OCI-LY7 (cell line): Measurements from ENCODE around the gene SLC26A6. TPM values are rescaled to one million over a fixed set of nuclear protein-coding genes. Genes with fewer than 3 reads are reported as not detected.

Experiments used
- BruUV-seq: library from RNA; stranded (reverse); fragments of 400-500 nt; replicated peaks from 2 replicates; lab custom pipeline; 2021; lab: Mats Ljungman, UMichigan
- CTCF ChIA-PET: fragments of 300-600 bp; sonication (Branson Sonifier 250); formaldehyde crosslinking; loops from one replicate; lab custom pipeline; 2022; ENCODE audit warnings: antibody characterized with exemption; ENCODE audit not compliant: unreplicated experiment; lab: Charles Lee
- POLR2A ChIA-PET: fragments of 300-600 bp; sonication (Branson Sonifier 250); formaldehyde crosslinking; loops from one replicate; lab custom pipeline; 2022; ENCODE audit warnings: antibody characterized with exemption; lab: Charles Lee
- DNase-seq: peaks from one replicate; pipeline ENCODE4 v3.0.0-alpha.2; 2015; ENCODE audit warnings: low spot score
- H2AFZ ChIP-seq: fragments of 200-600 bp; sonication (generic), shearing (Covaris generic); 2 replicates; pipeline ENCODE4 v1.6.1; 2014; ENCODE audit warnings: mild to moderate bottlenecking, antibody characterized with exemption, low read length, moderate library complexity
- H3K27ac ChIP-seq: fragments of 200-600 bp; sonication (generic); 2 replicates; pipeline ENCODE4 v1.5.1; 2014; ENCODE audit warnings: mixed run types, low read depth, mild to moderate bottlenecking, moderate library complexity, low read length, inconsistent platforms; ENCODE audit not compliant: poor library complexity, severe bottlenecking
- H3K36me3 ChIP-seq: fragments of 200-600 bp; sonication (generic); 2 replicates; pipeline ENCODE4 v1.6.1; 2014; ENCODE audit warnings: mild to moderate bottlenecking, antibody characterized with exemption, low read length, moderate library complexity, mixed read lengths; ENCODE audit not compliant: insufficient read depth
- H3K4me1 ChIP-seq: fragments of 200-600 bp; sonication (generic); 2 replicates; pipeline ENCODE4 v1.5.1; 2014; ENCODE audit warnings: mild to moderate bottlenecking, low read length; ENCODE audit not compliant: insufficient read depth, poor library complexity, severe bottlenecking
- H3K4me2 ChIP-seq: fragments of 200-600 bp; sonication (generic); 2 replicates; pipeline ENCODE4 v1.6.1; 2014; ENCODE audit warnings: mild to moderate bottlenecking, low read length
- H3K4me3 ChIP-seq: fragments of 200-600 bp; sonication (generic); 2 replicates; pipeline ENCODE4 v1.5.1; 2014; ENCODE audit warnings: mild to moderate bottlenecking, low read depth, low read length; ENCODE audit not compliant: poor library complexity, severe bottlenecking
- H3K79me2 ChIP-seq: fragments of 200-600 bp; sonication (generic); 2 replicates; pipeline ENCODE4 v1.6.1; 2016; ENCODE audit warnings: low read depth, mild to moderate bottlenecking, low read length, moderate library complexity, mixed read lengths; ENCODE audit not compliant: insufficient read depth
- H3K9me2 ChIP-seq: fragments of 200-600 bp; sonication (generic); 2 replicates; pipeline ENCODE4 v1.6.1; 2016; ENCODE audit warnings: mild to moderate bottlenecking, low read length, mixed read lengths; ENCODE audit not compliant: insufficient read depth
- H3K9me3 ChIP-seq: fragments of 200-600 bp; sonication (generic); 2 replicates; pipeline ENCODE4 v1.6.1; 2014; ENCODE audit warnings: mild to moderate bottlenecking, mixed run types, low read length, mixed read lengths
- H4K20me1 ChIP-seq: fragments of 200-600 bp; sonication (generic); 2 replicates; pipeline ENCODE4 v1.6.1; 2014; ENCODE audit warnings: mild to moderate bottlenecking, antibody characterized with exemption, low read length, moderate library complexity, mixed read lengths; ENCODE audit not compliant: insufficient read depth
- CTCF ChIP-seq: fragments of 200-600 bp; sonication (generic); conservative IDR thresholded peaks from 2 replicates; pipeline ENCODE4 v1.5.1; 2014; ENCODE audit warnings: mild to moderate bottlenecking, antibody characterized with exemption, low read length, moderate library complexity, mixed read lengths
- EZH2phosphoT487 ChIP-seq: fragments of 200-600 bp; sonication (generic); IDR thresholded peaks from 2 replicates; pipeline ENCODE4 v1.6.1; 2018; ENCODE audit warnings: low read depth, borderline replicate concordance, mild to moderate bottlenecking, mixed run types, antibody characterized with exemption, low read length, moderate library complexity, mixed read lengths
- intact Hi-C: fragments of 100-400 bp; cut with micrococcal nuclease; formaldehyde crosslinking; loops from one replicate; pipeline ENCODE4 v1.10.0; 2022; ENCODE audit not compliant: unreplicated experiment
- total RNA-seq, 2 experiments: library from RNA; depleted of rRNA in 1 of 2; stranded (reverse); fragments of >200 nt in 1 of 2; shearing (Covaris generic) in 1 of 2; gene quantifications; 2 replicates each; pipeline ENCODE4 v1.2.3, GENCODE V29; 2014 to 2022

SLC26A6 gene
- total RNA-seq, 2 experiments from 2014 or later: 42.1 to 47.3 TPM

- DNase-seq: no peak
- intact Hi-C loops: no loop called here
- Histone ChIP-seq H3K27ac (no peak overlapping the region), H3K79me2 (peaks cover 20% of the 10 kb centered on the region), H3K4me1 (peaks cover 15% of the 10 kb centered on the region), H3K9me2 (no peaks in the 10 kb centered on the region), H3K4me3 (no peak overlapping the region), H2AFZ (no peak overlapping the region), H3K36me3 (peaks cover 54% of the 10 kb centered on the region), H3K4me2 (no peak overlapping the region), H4K20me1 (no peaks in the 10 kb centered on the region), H3K9me3 (no peaks in the 10 kb centered on the region)
- CTCF ChIA-PET: no interaction called here
- no peak for TF ChIP-seq EZH2phosphoT487
- no peak for TF ChIP-seq CTCF
- BruUV-seq: no TSS peak
- POLR2A ChIA-PET: no interaction called here
Observed at GRCh38 chr3:48607519-48607918, 27.7 kb downstream of the SLC26A6 start.

GRCh38 chr3:48601622-48601994 is 33.7 kb downstream of the SLC26A6 start:
- Histone ChIP-seq H3K4me2 (no peak overlapping the region), H3K4me3 (no peak overlapping the region), H2AFZ (no peak overlapping the region), H3K9me3 (no peaks in the 10 kb centered on the region), H3K79me2 (no peaks in the 10 kb centered on the region), H3K9me2 (no peaks in the 10 kb centered on the region), H3K4me1 (no peaks in the 10 kb centered on the region), H3K27ac (no peak overlapping the region), H4K20me1 (no peaks in the 10 kb centered on the region), H3K36me3 (peaks cover 91% of the 10 kb centered on the region)
- ChIA-PET POLR2A (interaction anchor here (0.7 kb wide), 1 partner anchor 29 kb away, joined by 3 read pairs; no protein-coding TSS in a partner anchor), CTCF (no interaction called here)
- intact Hi-C loops: no loop called here
- DNase-seq: no peak
- no peak for TF ChIP-seq EZH2phosphoT487
- no peak for TF ChIP-seq CTCF
- no TSS peak for BruUV-seq

- Histone ChIP-seq H3K36me3 (peaks cover 86% of the 10 kb centered on the region), H3K9me3 (no peaks in the 10 kb centered on the region), H3K27ac (no peak overlapping the region), H3K4me2 (no peak overlapping the region), H3K4me3 (no peak overlapping the region), H3K79me2 (no peaks in the 10 kb centered on the region), H4K20me1 (no peaks in the 10 kb centered on the region), H3K4me1 (no peaks in the 10 kb centered on the region), H2AFZ (no peak overlapping the region), H3K9me2 (no peaks in the 10 kb centered on the region)
- BruUV-seq: no TSS peak
- TF ChIP-seq EZH2phosphoT487: no peak
- ChIA-PET POLR2A (no interaction called here), CTCF (no interaction called here)
- intact Hi-C loops: no loop called here
- no peak for DNase-seq
Observed at GRCh38 chr3:48600711-48601621, 34.3 kb downstream of the SLC26A6 start.
